Measurements from ENCODE around the gene ARID1B.

ARID1B gene

GRCh38 chr6:157054531-157054979 lies 277.4 kb downstream of the ARID1B start:
- peak in 1 of 2 donors; percentile 12 for DNase-seq (ENCODE audit: low read depth in 2 of 2)

DNA sequence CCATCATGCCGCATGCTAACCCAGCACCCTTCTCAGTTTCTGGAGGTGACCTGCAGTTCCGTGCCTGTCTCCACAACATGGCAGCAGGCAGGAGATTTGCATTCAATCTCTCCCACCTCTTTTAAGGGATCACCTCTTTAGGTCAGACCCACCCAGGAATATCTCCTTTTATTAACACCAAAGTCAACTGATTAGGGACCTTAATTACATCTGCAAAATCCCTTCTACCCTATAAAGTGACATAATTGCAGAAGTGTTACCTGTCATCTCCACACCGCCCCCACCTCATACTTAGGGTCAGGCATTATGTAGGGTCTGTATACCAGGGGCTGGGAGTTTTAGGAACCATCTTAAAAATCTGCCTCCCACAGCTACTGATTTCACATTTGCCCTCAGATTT lies 278.7 kb downstream of the ARID1B start:
- no peak for DNase-seq (ENCODE audit: low read depth in 2 of 2)

GRCh38 chr6:157056275-157056674 lies 279.1 kb downstream of the ARID1B start:
- no peak for DNase-seq (ENCODE audit: low read depth in 2 of 2)

DNA sequence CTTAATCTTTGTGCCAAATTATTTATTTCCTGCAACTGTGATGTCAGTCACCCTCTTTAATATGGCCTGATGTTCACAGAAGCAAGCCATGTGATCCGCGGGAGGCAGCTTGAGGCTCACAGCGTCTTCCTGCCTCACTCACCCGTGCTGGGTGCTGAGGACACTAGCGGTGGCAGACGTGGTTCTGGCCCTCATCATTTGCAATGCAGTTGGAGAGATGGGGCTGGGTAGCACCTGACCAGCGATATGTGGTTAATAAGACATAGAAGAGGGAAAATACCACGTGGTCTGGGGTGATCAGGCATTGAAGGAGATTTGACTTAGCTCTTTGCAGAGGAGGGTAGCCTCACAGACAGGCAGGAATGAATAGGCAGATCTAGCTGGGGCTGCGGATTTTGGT lies 281.4 kb downstream of the ARID1B start:
- no peak for DNase-seq (ENCODE audit: low read depth in 2 of 2)

- no peak for DNase-seq (ENCODE audit: low read depth in 2 of 2)
Measured at GRCh38 chr6:157059781-157060180, 282.6 kb downstream of the ARID1B start.

DNA sequence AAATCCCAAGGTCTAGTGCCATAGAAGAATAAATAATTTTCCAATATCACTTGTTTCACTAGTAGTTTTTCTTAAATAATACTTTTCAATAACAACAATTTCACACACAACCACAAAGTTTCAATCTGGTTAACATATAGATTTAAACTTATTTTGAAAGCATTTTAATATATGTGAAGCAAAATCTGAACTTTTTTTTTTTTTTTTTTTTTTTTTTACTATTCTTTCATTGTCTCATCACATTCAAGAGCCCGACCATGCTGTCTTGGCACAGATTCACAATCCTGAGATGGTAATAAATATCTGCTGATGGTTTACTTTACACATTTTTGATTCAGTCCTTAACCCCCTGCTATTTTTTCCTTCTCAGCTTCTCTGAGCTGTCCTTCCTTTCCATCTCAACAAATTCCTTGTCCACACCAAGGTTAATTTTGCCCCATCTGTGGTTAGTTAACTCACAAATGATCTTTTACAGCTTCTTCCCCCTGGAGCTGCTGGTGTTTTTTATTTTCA lies 283.3 kb downstream of the ARID1B start:
- DNase-seq (ENCODE audit: low read depth in 2 of 2) = no peak

DNA sequence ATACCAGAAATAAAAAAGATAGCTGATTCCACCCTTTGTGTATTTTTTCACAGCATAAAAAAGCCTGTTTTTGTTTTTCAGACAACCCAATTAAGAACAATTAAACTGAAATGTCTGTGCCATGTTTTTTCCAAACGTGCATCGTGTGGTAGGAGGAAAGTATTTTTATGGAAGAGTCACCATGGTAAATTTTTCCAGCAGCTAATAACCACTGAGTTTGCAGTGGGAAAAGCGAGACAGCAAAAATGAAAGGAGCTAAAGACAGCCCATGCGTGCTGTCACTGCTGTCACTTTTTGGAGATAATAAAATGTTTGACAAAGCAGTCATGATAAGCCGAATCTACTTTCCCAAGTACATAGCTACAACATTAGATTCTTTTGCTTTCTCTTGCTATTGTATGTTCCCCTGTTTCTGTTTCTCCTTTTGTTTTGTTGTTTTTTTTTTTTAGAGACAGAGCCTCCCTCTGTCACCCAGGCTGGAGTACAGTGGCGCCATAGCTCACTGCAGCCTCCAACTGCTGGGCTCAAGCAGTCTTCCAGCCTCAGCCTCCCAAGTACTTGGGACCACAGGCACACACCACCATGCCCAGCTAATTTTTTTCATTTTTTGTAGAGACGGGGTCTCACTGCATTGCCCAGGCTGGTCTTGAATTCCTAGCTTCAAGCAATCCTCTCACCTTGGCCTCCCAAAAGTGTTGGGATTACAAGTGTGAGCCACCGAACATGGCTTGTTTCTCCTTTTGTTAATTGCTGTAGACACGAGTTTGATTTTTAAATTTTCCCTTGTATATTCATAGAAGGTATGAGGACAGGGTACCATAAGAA lies 284.8 kb downstream of the ARID1B start:
- DNase-seq (ENCODE audit: low read depth in 2 of 2) = no peak

DNA sequence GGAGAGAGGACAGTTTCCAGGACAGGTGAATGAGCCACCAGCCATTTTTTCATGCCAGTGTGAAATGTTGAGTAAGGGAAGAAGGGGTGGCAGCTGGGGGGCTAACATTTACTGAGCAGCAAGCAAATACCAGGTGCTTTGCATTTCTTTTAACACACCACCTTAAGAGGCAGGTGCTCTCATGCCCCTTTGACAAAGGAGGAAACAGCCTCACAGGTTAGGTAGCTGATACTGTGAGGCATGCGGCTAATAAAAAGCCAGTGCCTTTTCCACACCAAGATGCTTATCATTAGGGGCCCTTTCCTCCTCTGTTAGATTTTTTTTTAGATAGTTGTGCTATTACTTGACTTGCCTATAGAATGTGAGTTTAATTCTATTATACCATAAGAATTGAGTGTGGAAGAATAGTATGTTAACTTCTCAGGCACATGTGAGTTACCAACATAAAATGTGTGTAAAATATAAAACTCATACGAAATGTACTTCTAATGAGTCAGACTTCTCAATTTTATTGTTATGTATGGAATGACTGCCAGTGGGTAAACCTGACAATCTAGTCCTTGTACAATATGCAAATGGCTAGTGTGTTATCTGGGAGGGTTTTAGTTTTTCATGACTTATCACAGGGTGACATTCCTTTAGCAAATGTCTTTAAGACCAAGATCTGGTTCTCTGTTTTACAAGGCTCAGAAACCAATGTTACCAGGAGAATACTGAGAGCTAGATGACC lies 286.2 kb downstream of the ARID1B start:
- DNase-seq (ENCODE audit: low read depth in 2 of 2) = no peak

- DNase-seq (ENCODE audit: low read depth in 2 of 2) = no peak
Measured at GRCh38 chr6:157063923-157064322, 286.7 kb downstream of the ARID1B start.

GRCh38 chr6:157064502-157064901 lies 287.3 kb downstream of the ARID1B start:
- DNase-seq (ENCODE audit: low read depth in 2 of 2) = no peak

GRCh38 chr6:157065366-157065765 lies 288.2 kb downstream of the ARID1B start:
- no peak for DNase-seq (ENCODE audit: low read depth in 2 of 2)

DNA sequence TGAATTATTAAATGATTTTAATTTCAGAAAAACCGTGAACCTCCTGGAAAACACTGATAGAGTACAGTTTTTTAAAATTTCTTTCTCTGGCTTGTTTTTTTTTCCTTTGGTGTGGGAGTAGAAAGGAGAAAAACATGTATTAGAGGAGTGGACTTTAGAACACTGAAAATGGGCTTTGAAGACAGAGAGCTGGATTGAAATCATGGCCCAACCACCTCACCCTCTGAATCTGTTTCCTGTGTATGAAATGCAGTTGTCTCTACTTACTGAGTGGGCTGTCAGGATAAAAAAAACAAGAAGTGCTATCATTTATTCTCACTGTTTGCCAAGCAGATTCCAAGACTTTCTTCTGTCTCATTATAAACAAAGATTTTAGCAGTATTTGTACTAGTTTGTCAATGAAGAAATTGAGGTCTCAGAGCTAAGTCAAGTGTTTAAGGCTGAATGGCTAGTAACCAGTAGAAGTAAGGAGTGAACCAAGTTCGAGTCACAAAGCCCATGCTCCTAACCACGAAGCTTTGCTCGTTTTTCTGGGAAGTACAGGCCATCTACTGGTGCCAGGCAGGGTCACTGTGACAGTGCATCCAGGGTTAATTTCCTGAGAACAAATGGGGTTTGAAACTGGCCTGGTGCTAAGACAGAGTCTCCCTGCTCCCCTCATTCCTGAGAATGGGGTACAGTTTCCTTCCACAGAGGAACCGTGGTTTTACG lies 289.8 kb downstream of the ARID1B start:
- DNase-seq (ENCODE audit: low read depth in 2 of 2) = no peak

- DNase-seq (ENCODE audit: low read depth in 2 of 2) = no peak
Measured at GRCh38 chr6:157067507-157067906, 290.3 kb downstream of the ARID1B start.

- DNase-seq (ENCODE audit: low read depth in 2 of 2) = no peak
Measured at GRCh38 chr6:157068691-157069324, 291.6 kb downstream of the ARID1B start.

DNA sequence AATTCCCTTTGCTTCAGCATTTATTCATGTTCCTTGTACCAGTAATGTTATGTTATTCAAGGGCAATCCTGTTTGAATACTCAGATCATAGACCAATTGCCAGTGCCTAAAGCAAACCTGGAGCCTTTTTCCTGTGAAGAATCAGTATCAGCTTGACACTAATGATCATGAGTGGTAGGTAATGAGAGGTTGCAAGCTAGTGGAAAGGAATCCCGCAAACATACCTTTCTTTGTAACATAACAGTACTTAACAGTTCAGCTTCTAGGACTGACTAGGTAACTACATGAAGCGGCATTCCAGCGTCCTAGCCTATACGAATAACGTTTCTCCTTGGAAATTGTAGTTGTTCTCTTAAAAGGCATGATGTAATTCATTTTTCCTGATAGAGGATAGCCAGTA lies 292.4 kb downstream of the ARID1B start:
- DNase-seq (ENCODE audit: low read depth in 2 of 2) = no peak

DNA sequence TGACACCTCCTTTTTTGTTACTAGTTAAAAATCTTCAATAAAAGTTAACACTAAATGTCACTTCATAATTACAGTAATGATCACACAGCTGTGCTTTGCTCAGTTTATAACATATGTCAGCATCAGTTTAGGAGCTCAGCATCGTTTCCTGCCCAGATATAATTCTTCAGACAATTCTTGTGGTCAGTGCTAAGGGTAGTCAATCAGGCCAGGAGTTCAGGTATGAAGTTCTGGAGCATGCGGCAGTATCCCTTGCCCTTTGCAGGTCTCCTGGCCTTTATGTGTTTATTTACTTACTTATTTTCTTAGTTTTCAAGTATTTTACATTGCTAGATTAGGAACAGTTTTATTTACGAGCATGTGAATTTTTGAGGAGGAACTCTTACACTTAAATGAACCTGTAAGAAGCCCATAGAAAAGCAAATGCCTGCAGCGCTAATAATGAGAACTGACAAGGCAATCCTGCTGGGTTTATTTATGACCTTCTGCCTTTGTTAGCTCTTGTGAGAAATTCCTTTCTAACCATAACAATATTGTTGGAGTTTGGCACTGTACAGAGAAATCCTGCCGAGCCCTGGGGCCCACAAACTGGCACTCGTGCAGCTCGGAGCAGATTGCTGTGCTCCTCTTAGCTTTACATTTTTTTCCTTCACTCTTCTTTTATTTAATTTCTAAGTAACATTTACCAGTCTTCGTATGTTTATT lies 293.4 kb downstream of the ARID1B start:
- no peak for DNase-seq (ENCODE audit: low read depth in 2 of 2)

GRCh38 chr6:157072128-157072527 lies 294.9 kb downstream of the ARID1B start:
- DNase-seq (ENCODE audit: low read depth in 2 of 2) = no peak

GRCh38 chr6:157073596-157073995 lies 296.4 kb downstream of the ARID1B start:
- DNase-seq (ENCODE audit: low read depth in 2 of 2) = no peak

GRCh38 chr6:157074969-157075368 lies 297.8 kb downstream of the ARID1B start:
- no peak for DNase-seq (ENCODE audit: low read depth in 2 of 2)

GRCh38 chr6:157075549-157076450 lies 298.6 kb downstream of the ARID1B start:
- DNase-seq (ENCODE audit: low read depth in 2 of 2) = no peak

Measured in activated CD8-positive, alpha-beta memory T cell treated with anti-CD3 and anti-CD28 coated beads for 4 hours (primary cell).